HepG2 (cell line): Measurements from ENCODE around the gene TM4SF4. TPM values are rescaled to one million over a fixed set of nuclear protein-coding genes. Genes with fewer than 3 reads are reported as not detected.
A peak's percentile ranks its signal among the peaks of the same experiment; 100 is the strongest.

Experiments
- BCL6 ChIP-seq: IDR thresholded peaks from 2 replicates; pipeline ENCODE4 v1.6.1; 2016; ENCODE audit warnings: missing genetic modification reagents, missing compliant biosample characterization
- HOXA5 ChIP-seq: sonication (generic); formaldehyde crosslinking; IDR thresholded peaks from 2 replicates; pipeline ENCODE4 v1.4.0; 2020; ENCODE audit warnings: missing genetic modification reagents
- JUND ChIP-seq: sonication (generic); formaldehyde crosslinking; IDR thresholded peaks from 2 replicates; pipeline ENCODE4 v1.8.0; 2022; ENCODE audit warnings: mild to moderate bottlenecking, missing genetic modification reagents
- MIXL1 ChIP-seq: IDR thresholded peaks from 2 replicates; pipeline ENCODE4 v1.6.1; 2016
- RFXANK ChIP-seq: IDR thresholded peaks from 2 replicates; pipeline ENCODE4 v1.6.1; 2016
- RXRB ChIP-seq: IDR thresholded peaks from 2 replicates; pipeline ENCODE4 v1.6.1; 2016; ENCODE audit warnings: borderline replicate concordance, missing genetic modification reagents, missing compliant biosample characterization
- SAP130 ChIP-seq: IDR thresholded peaks from 2 replicates; pipeline ENCODE4 v1.6.1; 2016; ENCODE audit warnings: low read depth
- SNAI1 ChIP-seq: sonication (generic); formaldehyde crosslinking; IDR thresholded peaks from 2 replicates; pipeline ENCODE4 v1.5.0; 2020; ENCODE audit warnings: mild to moderate bottlenecking, missing genetic modification reagents, borderline replicate concordance
- ZNF124 ChIP-seq: sonication (generic); formaldehyde crosslinking; IDR thresholded peaks from 2 replicates; pipeline ENCODE4 v1.4.0; 2020; ENCODE audit warnings: missing genetic modification reagents
- ZNF615 ChIP-seq: sonication (generic); formaldehyde crosslinking; IDR thresholded peaks from 2 replicates; pipeline ENCODE4 v1.5.0; 2020; ENCODE audit warnings: mild to moderate bottlenecking, missing genetic modification reagents, borderline replicate concordance
- polyA plus RNA-seq, 8 experiments: library from polyadenylated mRNA; depleted of rRNA in 3 of 8; stranded (reverse) in 7 of 8; unstranded in 1 of 8; fragments of >200 nt; fragmentation: Illumina TruSeq in 4 of 8; extraction: Trizol in 4 of 8; gene quantifications; 2 replicates each; pipeline versions ENCODE4 v1.2.1 to v1.2.3, GENCODE V29; 2011 to 2016; ENCODE audit warnings: low read depth in 4 of 8, missing spikeins in 1 of 8, mixed read lengths in 1 of 8; ENCODE audit not compliant: insufficient read depth in 1 of 8
- total RNA-seq, 5 experiments: library from RNA; depleted of rRNA; stranded (reverse); fragments of >200 nt; fragmentation: Illumina TruSeq; extraction: Trizol; gene quantifications; 2 replicates each; pipeline ENCODE4 v1.2.3, GENCODE V29; 2016; ENCODE audit warnings: low read depth in 1 of 5
- TF ChIP-seq, protein P1 (sequence below): sonication (generic); formaldehyde crosslinking; IDR thresholded peaks from 2 replicates; pipeline ENCODE4 v1.4.0; 2020; ENCODE audit warnings: low read depth, missing genetic modification reagents
- TF ChIP-seq, protein P2 (sequence below): IDR thresholded peaks from 2 replicates; pipeline ENCODE4 v1.6.1; 2016; ENCODE audit warnings: low read depth, missing genetic modification reagents, missing compliant biosample characterization
- TF ChIP-seq, protein P3 (sequence below): IDR thresholded peaks from 2 replicates; pipeline ENCODE4 v1.6.1; 2016; ENCODE audit warnings: missing genetic modification reagents, missing compliant biosample characterization
- TF ChIP-seq, protein P4 (sequence below): sonication (generic); formaldehyde crosslinking; conservative IDR thresholded peaks from 2 replicates; pipeline ENCODE4 v1.4.0; 2020; ENCODE audit warnings: missing genetic modification reagents

TM4SF4 gene
- total and polyA plus RNA-seq, 2 of the 13 experiments (the other 11 are each of a cell fraction or from before 2014, with no cell fraction given), result 0.63 to 0.95 TPM

DNA sequence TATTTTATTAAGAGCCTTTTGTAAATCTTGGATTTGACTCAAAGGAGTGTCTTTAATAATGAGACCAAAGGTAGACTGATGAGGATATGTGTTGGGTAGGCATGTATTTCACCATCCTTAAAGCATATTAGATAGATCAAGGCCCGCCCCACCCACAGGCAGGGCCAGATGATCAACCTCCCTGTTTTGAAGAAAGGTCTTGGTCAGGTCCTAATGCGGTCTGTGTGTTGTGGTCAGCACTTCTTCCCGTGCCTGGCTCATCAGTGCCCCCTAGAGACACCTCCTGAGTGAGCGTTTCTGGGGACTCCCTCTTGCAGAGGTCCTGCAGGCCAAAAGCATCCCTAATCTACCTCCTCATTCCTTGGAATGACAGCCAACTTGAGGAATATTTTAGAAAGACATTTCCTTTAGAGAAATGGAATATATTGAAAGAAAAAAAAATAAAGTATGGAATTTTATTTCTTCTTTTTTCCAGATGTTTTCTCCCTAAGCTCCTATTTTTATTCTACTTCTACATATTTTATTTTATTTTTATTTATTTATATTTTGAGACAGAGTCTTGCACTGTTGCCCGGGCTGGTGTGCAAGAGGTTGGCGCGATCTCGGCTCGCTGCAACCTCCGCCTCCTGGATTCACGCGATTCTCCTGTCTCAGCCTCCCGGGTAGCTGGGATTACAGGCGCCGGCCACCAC lies 6.0 kb downstream of the TM4SF4 start (continued):
- TF ChIP-seq, protein P1, sequence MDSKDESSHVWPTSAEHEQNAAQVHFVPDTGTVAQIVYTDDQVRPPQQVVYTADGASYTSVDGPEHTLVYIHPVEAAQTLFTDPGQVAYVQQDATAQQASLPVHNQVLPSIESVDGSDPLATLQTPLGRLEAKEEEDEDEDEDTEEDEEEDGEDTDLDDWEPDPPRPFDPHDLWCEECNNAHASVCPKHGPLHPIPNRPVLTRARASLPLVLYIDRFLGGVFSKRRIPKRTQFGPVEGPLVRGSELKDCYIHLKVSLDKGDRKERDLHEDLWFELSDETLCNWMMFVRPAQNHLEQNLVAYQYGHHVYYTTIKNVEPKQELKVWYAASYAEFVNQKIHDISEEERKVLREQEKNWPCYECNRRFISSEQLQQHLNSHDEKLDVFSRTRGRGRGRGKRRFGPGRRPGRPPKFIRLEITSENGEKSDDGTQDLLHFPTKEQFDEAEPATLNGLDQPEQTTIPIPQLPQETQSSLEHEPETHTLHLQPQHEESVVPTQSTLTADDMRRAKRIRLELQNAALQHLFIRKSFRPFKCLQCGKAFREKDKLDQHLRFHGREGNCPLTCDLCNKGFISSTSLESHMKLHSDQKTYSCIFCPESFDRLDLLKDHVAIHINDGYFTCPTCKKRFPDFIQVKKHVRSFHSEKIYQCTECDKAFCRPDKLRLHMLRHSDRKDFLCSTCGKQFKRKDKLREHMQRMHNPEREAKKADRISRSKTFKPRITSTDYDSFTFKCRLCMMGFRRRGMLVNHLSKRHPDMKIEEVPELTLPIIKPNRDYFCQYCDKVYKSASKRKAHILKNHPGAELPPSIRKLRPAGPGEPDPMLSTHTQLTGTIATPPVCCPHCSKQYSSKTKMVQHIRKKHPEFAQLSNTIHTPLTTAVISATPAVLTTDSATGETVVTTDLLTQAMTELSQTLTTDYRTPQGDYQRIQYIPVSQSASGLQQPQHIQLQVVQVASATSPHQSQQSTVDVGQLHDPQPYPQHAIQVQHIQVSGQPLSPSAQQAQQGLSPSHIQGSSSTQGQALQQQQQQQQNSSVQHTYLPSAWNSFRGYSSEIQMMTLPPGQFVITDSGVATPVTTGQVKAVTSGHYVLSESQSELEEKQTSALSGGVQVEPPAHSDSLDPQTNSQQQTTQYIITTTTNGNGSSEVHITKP (CRISPR knock-in tag), result peak; percentile 59; the same call in 1 of the 2 replicates
- TF ChIP-seq, protein P2, sequence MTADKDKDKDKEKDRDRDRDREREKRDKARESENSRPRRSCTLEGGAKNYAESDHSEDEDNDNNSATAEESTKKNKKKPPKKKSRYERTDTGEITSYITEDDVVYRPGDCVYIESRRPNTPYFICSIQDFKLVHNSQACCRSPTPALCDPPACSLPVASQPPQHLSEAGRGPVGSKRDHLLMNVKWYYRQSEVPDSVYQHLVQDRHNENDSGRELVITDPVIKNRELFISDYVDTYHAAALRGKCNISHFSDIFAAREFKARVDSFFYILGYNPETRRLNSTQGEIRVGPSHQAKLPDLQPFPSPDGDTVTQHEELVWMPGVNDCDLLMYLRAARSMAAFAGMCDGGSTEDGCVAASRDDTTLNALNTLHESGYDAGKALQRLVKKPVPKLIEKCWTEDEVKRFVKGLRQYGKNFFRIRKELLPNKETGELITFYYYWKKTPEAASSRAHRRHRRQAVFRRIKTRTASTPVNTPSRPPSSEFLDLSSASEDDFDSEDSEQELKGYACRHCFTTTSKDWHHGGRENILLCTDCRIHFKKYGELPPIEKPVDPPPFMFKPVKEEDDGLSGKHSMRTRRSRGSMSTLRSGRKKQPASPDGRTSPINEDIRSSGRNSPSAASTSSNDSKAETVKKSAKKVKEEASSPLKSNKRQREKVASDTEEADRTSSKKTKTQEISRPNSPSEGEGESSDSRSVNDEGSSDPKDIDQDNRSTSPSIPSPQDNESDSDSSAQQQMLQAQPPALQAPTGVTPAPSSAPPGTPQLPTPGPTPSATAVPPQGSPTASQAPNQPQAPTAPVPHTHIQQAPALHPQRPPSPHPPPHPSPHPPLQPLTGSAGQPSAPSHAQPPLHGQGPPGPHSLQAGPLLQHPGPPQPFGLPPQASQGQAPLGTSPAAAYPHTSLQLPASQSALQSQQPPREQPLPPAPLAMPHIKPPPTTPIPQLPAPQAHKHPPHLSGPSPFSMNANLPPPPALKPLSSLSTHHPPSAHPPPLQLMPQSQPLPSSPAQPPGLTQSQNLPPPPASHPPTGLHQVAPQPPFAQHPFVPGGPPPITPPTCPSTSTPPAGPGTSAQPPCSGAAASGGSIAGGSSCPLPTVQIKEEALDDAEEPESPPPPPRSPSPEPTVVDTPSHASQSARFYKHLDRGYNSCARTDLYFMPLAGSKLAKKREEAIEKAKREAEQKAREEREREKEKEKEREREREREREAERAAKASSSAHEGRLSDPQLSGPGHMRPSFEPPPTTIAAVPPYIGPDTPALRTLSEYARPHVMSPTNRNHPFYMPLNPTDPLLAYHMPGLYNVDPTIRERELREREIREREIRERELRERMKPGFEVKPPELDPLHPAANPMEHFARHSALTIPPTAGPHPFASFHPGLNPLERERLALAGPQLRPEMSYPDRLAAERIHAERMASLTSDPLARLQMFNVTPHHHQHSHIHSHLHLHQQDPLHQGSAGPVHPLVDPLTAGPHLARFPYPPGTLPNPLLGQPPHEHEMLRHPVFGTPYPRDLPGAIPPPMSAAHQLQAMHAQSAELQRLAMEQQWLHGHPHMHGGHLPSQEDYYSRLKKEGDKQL (CRISPR knock-in tag), result no peak
- TF ChIP-seq HOXA5 (CRISPR knock-in tag) (0 out of 2 replicates have a peak, but pooled peaks have one; percentile 36), SNAI1 (CRISPR knock-in tag) (no peak), ZNF615 (CRISPR knock-in tag) (no peak), SAP130 (CRISPR knock-in tag) (peak; percentile 45), JUND (CRISPR knock-in tag) (no peak), RFXANK (0 out of 2 replicates have a peak, but pooled peaks have one; percentile 39), BCL6 (peak; percentile 40; the same call in 1 of the 2 replicates), RXRB (CRISPR knock-in tag) (peak; percentile 45; the same call in 1 of the 2 replicates), ZNF124 (CRISPR knock-in tag) (peak; percentile 75; the same call in 1 of the 2 replicates), MIXL1 (CRISPR knock-in tag) (peak; percentile 64; the same call in 1 of the 2 replicates)
- TF ChIP-seq, protein P3, sequence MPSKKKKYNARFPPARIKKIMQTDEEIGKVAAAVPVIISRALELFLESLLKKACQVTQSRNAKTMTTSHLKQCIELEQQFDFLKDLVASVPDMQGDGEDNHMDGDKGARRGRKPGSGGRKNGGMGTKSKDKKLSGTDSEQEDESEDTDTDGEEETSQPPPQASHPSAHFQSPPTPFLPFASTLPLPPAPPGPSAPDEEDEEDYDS (CRISPR knock-in tag), result peak; percentile 44; the same call in 1 of the 2 replicates
- TF ChIP-seq, protein P4, sequence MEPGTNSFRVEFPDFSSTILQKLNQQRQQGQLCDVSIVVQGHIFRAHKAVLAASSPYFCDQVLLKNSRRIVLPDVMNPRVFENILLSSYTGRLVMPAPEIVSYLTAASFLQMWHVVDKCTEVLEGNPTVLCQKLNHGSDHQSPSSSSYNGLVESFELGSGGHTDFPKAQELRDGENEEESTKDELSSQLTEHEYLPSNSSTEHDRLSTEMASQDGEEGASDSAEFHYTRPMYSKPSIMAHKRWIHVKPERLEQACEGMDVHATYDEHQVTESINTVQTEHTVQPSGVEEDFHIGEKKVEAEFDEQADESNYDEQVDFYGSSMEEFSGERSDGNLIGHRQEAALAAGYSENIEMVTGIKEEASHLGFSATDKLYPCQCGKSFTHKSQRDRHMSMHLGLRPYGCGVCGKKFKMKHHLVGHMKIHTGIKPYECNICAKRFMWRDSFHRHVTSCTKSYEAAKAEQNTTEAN, result no peak
